HepG2 (cell line): ENCODE data around the gene FAM89B. TPM values are rescaled to one million over a fixed set of nuclear protein-coding genes. Genes with fewer than 3 reads are reported as not detected.

Experiments used
- ARNTL ChIP-seq: sonication (generic); formaldehyde crosslinking; IDR thresholded peaks from 2 replicates; pipeline ENCODE4 v1.4.0; 2020; ENCODE audit warnings: mild to moderate bottlenecking, missing genetic modification reagents
- ATRX ChIP-seq: sonication (generic); formaldehyde crosslinking; IDR thresholded peaks from 2 replicates; pipeline ENCODE4 v1.4.0; 2020; ENCODE audit warnings: missing genetic modification reagents, borderline replicate concordance
- CBFB ChIP-seq: sonication (generic); formaldehyde crosslinking; IDR thresholded peaks from 2 replicates; pipeline ENCODE4 v1.4.0; 2020; ENCODE audit warnings: missing genetic modification reagents
- GPN1 ChIP-seq: sonication (generic); formaldehyde crosslinking; IDR thresholded peaks from 2 replicates; pipeline ENCODE4 v1.5.1; 2020; ENCODE audit warnings: missing genetic modification reagents, borderline replicate concordance
- HNRNPLL ChIP-seq: fragments of 200-400 bp; formaldehyde crosslinking; IDR thresholded peaks from 2 replicates; pipeline ENCODE4 v1.6.1; 2017; ENCODE audit warnings: mild to moderate bottlenecking, low read depth, low read length; ENCODE audit not compliant: poor library complexity, severe bottlenecking
- RARA ChIP-seq: IDR thresholded peaks from 2 replicates; pipeline ENCODE4 v1.6.1; 2016; ENCODE audit warnings: missing genetic modification reagents, missing compliant biosample characterization
- SIN3A ChIP-seq: IDR thresholded peaks from 2 replicates; pipeline ENCODE4 v1.6.1; 2011; ENCODE audit warnings: low read depth, mild to moderate bottlenecking, control low read depth, low read length, borderline replicate concordance
- SPEN ChIP-seq: sonication (generic); formaldehyde crosslinking; IDR thresholded peaks from 2 replicates; pipeline ENCODE4 v1.5.1; 2020; ENCODE audit warnings: low read depth, mild to moderate bottlenecking, missing genetic modification reagents
- TEAD2 ChIP-seq: sonication (generic); formaldehyde crosslinking; IDR thresholded peaks from 2 replicates; pipeline ENCODE4 v1.9.0; 2021; ENCODE audit warnings: missing genetic modification reagents
- ZIK1 ChIP-seq: sonication (generic); formaldehyde crosslinking; IDR thresholded peaks from 2 replicates; pipeline ENCODE4 v1.5.0; 2020; ENCODE audit warnings: mild to moderate bottlenecking, low read depth, missing genetic modification reagents, borderline replicate concordance
- ZNF142 ChIP-seq: sonication (generic); formaldehyde crosslinking; IDR thresholded peaks from 2 replicates; pipeline ENCODE4 v1.4.0; 2020; ENCODE audit warnings: missing genetic modification reagents
- ZNF263 ChIP-seq: sonication (generic); formaldehyde crosslinking; IDR thresholded peaks from 2 replicates; pipeline ENCODE4 v1.4.0; 2020; ENCODE audit warnings: missing genetic modification reagents
- ZNF274 ChIP-seq: sonication (generic); formaldehyde crosslinking; IDR thresholded peaks from 2 replicates; pipeline ENCODE4 v1.5.1; 2020; ENCODE audit warnings: mild to moderate bottlenecking, missing genetic modification reagents
- ZNF337 ChIP-seq: sonication (generic); formaldehyde crosslinking; IDR thresholded peaks from 2 replicates; pipeline ENCODE4 v1.5.1; 2020; ENCODE audit warnings: missing genetic modification reagents, low read depth, mild to moderate bottlenecking, borderline replicate concordance
- ZNF550 ChIP-seq: sonication (generic); formaldehyde crosslinking; IDR thresholded peaks from 2 replicates; pipeline ENCODE4 v1.4.0; 2020; ENCODE audit warnings: mild to moderate bottlenecking, missing genetic modification reagents, borderline replicate concordance
- polyA plus RNA-seq, 8 experiments: library from polyadenylated mRNA; depleted of rRNA in 3 of 8; stranded (reverse) in 7 of 8; unstranded in 1 of 8; fragments of >200 nt; fragmentation: Illumina TruSeq in 4 of 8; extraction: Trizol in 4 of 8; gene quantifications; 2 replicates each; pipeline versions ENCODE4 v1.2.1 to v1.2.3, GENCODE V29; 2011 to 2016; ENCODE audit warnings: low read depth in 4 of 8, missing spikeins in 1 of 8, mixed read lengths in 1 of 8; ENCODE audit not compliant: insufficient read depth in 1 of 8
- total RNA-seq, 5 experiments: library from RNA; depleted of rRNA; stranded (reverse); fragments of >200 nt; fragmentation: Illumina TruSeq; extraction: Trizol; gene quantifications; 2 replicates each; pipeline ENCODE4 v1.2.3, GENCODE V29; 2016; ENCODE audit warnings: low read depth in 1 of 5
- TF ChIP-seq, protein P1 (sequence below): IDR thresholded peaks from 2 replicates; pipeline ENCODE4 v1.6.1; 2016; ENCODE audit warnings: low read depth, missing genetic modification reagents, missing compliant biosample characterization
- TF ChIP-seq, protein P2 (sequence below): sonication (generic); formaldehyde crosslinking; IDR thresholded peaks from 2 replicates; pipeline ENCODE4 v1.8.0; 2022; ENCODE audit warnings: mild to moderate bottlenecking, missing genetic modification reagents, borderline replicate concordance

The FAM89B gene
- total and polyA plus RNA-seq, 2 of the 13 experiments (the other 11 are each of a cell fraction or from before 2014, with no cell fraction given) = 5.7 to 8.0 TPM

DNA sequence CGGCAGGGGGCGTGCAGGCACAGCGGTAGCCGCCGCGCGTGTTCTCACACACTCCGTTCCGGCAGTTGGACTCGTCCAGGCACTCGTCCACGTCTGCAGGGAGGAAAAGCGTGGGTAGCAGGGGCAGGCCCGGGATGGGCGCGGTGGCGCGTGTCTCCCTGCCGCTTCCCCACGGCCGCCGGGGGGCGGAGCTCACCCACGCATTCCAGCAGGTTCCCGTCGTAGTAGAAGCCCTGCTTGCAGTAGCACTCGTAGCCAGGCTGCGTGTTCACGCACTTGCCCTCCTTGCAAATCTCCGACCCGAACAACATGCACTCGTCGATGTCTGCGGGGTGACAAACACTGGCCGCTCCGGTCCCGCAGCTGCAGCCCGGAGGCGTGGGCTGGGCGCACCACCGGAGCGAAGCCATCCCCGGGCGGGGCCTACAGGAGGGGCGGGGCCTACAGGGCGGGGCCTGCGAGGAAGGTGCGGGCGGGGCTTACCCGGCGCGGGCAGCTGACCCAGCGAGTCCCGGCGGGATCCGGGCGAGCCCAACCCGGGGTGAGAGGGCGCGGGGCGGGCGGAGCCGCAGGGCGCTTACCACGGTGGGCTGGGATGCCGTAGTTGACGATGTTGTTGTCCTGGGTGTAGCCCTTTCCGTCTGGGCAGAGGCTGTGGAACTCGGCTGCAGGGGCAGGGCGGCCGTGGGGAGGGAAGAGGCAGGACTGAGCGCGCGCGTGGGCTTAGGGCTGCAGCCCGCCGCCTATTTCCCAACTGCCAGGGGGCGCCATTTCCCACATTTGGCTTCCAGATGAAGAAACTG, 31.8 kb upstream of the FAM89B start (continued):
- TF ChIP-seq ZNF142 = no peak
- no peak for TF ChIP-seq SPEN (CRISPR knock-in tag)
- no peak for TF ChIP-seq ZNF263
- no peak for TF ChIP-seq SIN3A
- TF ChIP-seq CBFB = no peak
- no peak for TF ChIP-seq RARA
- no peak for TF ChIP-seq ATRX (CRISPR knock-in tag)
- TF ChIP-seq GPN1 (CRISPR knock-in tag) = no peak
- TF ChIP-seq, protein P1, sequence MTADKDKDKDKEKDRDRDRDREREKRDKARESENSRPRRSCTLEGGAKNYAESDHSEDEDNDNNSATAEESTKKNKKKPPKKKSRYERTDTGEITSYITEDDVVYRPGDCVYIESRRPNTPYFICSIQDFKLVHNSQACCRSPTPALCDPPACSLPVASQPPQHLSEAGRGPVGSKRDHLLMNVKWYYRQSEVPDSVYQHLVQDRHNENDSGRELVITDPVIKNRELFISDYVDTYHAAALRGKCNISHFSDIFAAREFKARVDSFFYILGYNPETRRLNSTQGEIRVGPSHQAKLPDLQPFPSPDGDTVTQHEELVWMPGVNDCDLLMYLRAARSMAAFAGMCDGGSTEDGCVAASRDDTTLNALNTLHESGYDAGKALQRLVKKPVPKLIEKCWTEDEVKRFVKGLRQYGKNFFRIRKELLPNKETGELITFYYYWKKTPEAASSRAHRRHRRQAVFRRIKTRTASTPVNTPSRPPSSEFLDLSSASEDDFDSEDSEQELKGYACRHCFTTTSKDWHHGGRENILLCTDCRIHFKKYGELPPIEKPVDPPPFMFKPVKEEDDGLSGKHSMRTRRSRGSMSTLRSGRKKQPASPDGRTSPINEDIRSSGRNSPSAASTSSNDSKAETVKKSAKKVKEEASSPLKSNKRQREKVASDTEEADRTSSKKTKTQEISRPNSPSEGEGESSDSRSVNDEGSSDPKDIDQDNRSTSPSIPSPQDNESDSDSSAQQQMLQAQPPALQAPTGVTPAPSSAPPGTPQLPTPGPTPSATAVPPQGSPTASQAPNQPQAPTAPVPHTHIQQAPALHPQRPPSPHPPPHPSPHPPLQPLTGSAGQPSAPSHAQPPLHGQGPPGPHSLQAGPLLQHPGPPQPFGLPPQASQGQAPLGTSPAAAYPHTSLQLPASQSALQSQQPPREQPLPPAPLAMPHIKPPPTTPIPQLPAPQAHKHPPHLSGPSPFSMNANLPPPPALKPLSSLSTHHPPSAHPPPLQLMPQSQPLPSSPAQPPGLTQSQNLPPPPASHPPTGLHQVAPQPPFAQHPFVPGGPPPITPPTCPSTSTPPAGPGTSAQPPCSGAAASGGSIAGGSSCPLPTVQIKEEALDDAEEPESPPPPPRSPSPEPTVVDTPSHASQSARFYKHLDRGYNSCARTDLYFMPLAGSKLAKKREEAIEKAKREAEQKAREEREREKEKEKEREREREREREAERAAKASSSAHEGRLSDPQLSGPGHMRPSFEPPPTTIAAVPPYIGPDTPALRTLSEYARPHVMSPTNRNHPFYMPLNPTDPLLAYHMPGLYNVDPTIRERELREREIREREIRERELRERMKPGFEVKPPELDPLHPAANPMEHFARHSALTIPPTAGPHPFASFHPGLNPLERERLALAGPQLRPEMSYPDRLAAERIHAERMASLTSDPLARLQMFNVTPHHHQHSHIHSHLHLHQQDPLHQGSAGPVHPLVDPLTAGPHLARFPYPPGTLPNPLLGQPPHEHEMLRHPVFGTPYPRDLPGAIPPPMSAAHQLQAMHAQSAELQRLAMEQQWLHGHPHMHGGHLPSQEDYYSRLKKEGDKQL (CRISPR knock-in tag) = no peak
- no peak for TF ChIP-seq ARNTL (CRISPR knock-in tag)
- TF ChIP-seq ZNF274 (CRISPR knock-in tag) = no peak
- TF ChIP-seq HNRNPLL = no peak
- TF ChIP-seq ZIK1 (CRISPR knock-in tag) = no peak
- TF ChIP-seq, protein P2, sequence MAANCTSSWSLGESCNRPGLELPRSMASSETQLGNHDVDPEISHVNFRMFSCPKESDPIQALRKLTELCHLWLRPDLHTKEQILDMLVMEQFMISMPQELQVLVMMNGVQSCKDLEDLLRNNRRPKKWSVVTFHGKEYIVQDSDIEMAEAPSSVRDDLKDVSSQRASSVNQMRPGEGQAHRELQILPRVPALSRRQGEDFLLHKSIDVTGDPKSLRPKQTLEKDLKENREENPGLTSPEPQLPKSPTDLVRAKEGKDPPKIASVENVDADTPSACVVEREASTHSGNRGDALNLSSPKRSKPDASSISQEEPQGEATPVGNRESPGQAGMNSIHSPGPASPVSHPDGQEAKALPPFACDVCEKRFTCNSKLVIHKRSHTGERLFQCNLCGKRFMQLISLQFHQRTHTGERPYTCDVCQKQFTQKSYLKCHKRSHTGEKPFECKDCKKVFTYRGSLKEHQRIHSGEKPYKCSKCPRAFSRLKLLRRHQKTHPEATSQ = no peak
- TF ChIP-seq ZNF550 (CRISPR knock-in tag) = no peak
- no peak for TF ChIP-seq TEAD2 (CRISPR knock-in tag)
- TF ChIP-seq ZNF337 (CRISPR knock-in tag) = no peak
